Measurements from ENCODE around the gene AGPAT1. TPM values are rescaled to one million over a fixed set of nuclear protein-coding genes. Genes with fewer than 3 reads are reported as not detected.
"Not testable (repeated sequence)": the region's sequence is repeated elsewhere in the genome, so short reads cannot be mapped to it uniquely, and the experiment has no call there.

AGPAT1 gene
- 40.9 and 65.4 TPM in 2 replicates for total RNA-seq (2014; rRNA removed; shearing (Covaris generic))

GRCh38 chr6:32175711-32176475 lies at the start of gene AGPAT1:
TSS of gene AGPAT1 (minus strand) at chr6:32176084. CDS start at chr6:32171496, 4,588 bp downstream.
- Histone ChIP-seq H3K9me3 (replicated peaks) (no peaks in the 10 kb centered on the region), H3K27ac (peak within 1 kb of the TSS; percentile 84), H3K36me3 (peaks cover 15% of the 10 kb centered on the region), H3K4me3 (peak within 1 kb of the TSS; percentile 48), H3K27me3 (replicated peaks) (no peaks in the 10 kb centered on the region), H3K4me1 (replicated peaks) (peaks cover 26% of the 10 kb centered on the region)
- peak; percentile 88 to 98 for DNase-seq (ENCODE audit: low read depth in 1 of 2, low spot score in 2 of 2)

DNA sequence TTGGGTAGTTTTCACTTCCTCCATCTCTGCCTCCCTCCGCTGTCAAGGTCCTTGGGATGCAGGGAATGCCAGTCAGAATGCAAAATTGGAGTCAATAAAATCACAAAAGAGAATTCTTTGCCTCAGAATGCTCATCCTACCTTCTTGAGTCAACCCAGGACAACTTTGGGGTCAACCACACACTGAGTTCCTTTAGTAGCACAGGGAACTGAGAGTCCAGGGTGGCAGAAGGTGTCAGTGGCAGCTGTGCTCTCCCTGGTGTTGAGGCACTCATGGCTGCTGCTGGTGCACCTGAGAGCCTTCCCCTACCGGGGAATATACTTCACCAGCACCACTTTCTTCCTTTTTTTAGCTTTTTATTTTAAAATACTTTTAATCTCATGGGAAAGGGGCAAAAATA lies 48.8 kb upstream of the AGPAT1 start:
- Histone ChIP-seq H3K27ac (no peak overlapping the region), H3K9me3 (replicated peaks) (no peaks in the 10 kb centered on the region), H3K4me1 (replicated peaks) (no peaks in the 10 kb centered on the region), H3K36me3 (no peaks in the 10 kb centered on the region), H3K4me3 (no peak overlapping the region), H3K27me3 (replicated peaks) (peaks cover 12% of the 10 kb centered on the region)
- DNase-seq (ENCODE audit: low read depth in 1 of 2, low spot score in 2 of 2): no peak

- DNase-seq (ENCODE audit: low read depth in 1 of 2, low spot score in 2 of 2): no peak
- no peak within 1 kb of the TSS for H3K4me3 ChIP-seq
- no peak within 1 kb of the TSS for H3K27ac ChIP-seq
- H3K27me3 ChIP-seq (replicated peaks): peaks cover 17% of the 10 kb centered on the region
- H3K36me3 ChIP-seq: no peaks in the 10 kb centered on the region
- H3K4me1 ChIP-seq (replicated peaks): no peaks in the 10 kb centered on the region
- no peaks in the 10 kb centered on the region for H3K9me3 ChIP-seq (replicated peaks)
Measured at GRCh38 chr6:32223258-32224235, 47.7 kb upstream of the AGPAT1 start, which contains the start of gene NOTCH4. TSS of gene NOTCH4 (minus strand) at chr6:32224067. CDS start at chr6:32223928, 139 bp downstream.

DNA sequence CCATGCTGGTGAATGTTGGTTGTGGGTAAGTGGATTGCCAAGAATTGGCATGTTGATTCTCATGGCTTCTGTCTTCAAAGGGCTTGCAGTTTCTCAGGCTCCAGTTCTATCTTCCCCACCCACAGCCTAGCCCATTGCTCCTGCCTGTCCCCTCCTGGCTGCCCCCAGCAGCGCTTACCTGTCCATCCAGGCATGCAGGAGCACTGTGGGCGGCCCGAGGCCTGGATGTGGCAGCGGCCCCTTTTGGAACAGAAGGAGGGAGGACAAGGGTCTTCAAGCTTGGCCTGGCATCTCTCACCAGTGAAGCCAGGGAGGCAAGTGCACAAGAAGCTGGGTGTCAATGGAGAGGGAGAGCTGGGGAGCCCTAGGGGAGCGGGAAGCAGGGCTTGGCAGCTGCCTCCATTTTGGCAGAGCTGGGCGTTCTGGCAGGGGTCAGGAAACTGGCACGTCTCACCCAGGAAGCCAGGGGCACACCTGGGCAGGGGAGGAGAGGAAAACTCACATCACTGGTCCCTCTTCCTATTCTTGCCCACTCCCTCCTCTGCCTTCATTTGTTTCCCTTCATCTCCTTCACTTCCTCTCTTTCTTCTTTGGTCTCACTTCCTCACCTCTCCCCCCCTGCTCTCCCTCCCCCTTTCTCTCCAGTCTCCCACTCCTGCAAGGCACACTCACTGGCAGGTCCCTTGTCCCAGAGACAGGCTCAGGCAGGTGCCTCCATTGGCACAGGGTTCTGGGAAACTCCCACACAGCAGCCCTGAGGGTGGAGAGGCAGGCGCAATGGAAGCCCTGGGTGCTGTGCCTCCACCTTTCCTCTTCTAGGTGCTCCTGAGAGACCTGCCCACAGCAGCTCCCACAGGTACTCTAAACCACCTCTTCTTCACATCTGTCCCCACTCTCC lies 46.7 kb upstream of the AGPAT1 start:
- H3K27ac ChIP-seq: no peak overlapping the region
- no peaks in the 10 kb centered on the region for H3K4me1 ChIP-seq (replicated peaks)
- no peak for DNase-seq (ENCODE audit: low read depth in 1 of 2, low spot score in 2 of 2)
- H3K27me3 ChIP-seq (replicated peaks): peaks cover 27% of the 10 kb centered on the region
- H3K36me3 ChIP-seq: no peaks in the 10 kb centered on the region
- H3K4me3 ChIP-seq: no peak overlapping the region
- no peaks in the 10 kb centered on the region for H3K9me3 ChIP-seq (replicated peaks)

DNA sequence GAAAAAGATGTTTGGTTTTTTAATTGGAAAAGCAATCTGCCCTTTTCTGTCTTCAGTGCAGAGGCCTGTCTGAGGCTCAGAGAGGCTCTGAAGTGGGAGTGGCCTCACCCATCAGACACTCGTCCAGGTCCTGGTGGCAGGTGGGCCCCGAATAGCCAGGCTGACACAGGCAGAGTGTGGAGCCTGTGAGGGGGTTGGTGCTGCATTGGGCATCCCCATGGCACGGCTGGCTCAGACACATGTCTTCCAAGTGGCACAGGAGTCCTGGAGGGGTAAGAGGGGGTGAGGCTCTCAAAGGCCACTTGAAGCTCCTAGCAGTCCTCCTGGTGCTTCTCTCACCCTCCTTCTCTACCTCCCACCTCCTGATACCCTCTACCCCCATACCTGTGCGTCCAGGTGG lies 44.1 kb upstream of the AGPAT1 start:
- Histone ChIP-seq H3K4me3 (no peak overlapping the region), H3K9me3 (replicated peaks) (no peaks in the 10 kb centered on the region), H3K36me3 (no peaks in the 10 kb centered on the region), H3K4me1 (replicated peaks) (no peaks in the 10 kb centered on the region), H3K27me3 (replicated peaks) (peaks cover 27% of the 10 kb centered on the region), H3K27ac (no peak overlapping the region)
- DNase-seq (ENCODE audit: low read depth in 1 of 2, low spot score in 2 of 2): no peak

GRCh38 chr6:32218167-32218566 lies 42.3 kb upstream of the AGPAT1 start:
- Histone ChIP-seq H3K27me3 (replicated peaks) (peaks cover 22% of the 10 kb centered on the region), H3K36me3 (no peaks in the 10 kb centered on the region), H3K9me3 (replicated peaks) (no peaks in the 10 kb centered on the region), H3K4me1 (replicated peaks) (no peaks in the 10 kb centered on the region), H3K4me3 (no peak overlapping the region), H3K27ac (no peak overlapping the region)
- DNase-seq (ENCODE audit: low read depth in 1 of 2, low spot score in 2 of 2): no peak

DNA sequence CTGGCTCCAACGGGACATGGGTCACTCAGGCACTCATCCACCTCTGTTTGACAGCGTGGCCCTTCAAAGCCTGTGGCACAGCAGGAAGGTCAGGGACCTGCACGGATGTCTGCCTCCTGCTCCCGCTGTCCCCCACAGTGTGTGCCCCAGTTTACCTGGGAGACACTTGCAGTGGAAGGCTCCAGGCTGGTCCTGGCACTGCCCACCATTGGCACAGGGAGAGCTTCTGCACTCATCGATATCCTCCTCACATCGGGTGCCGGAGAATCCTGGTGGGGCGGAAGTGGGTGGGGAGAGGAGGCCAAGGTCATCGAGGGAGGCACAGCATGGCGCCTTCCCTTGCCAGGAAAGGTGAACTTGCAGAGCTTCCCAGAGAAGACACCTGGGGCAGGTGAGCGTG lies 41.1 kb upstream of the AGPAT1 start:
- H3K9me3 ChIP-seq (replicated peaks): no peaks in the 10 kb centered on the region

GRCh38 chr6:32216285-32216684 lies 40.4 kb upstream of the AGPAT1 start:
- H3K4me3 ChIP-seq: no peak overlapping the region

More for the DNA sequence above, 41.1 kb upstream of the AGPAT1 start:
- H3K27ac ChIP-seq: no peak overlapping the region
- peaks cover 22% of the 10 kb centered on the region for H3K27me3 ChIP-seq (replicated peaks)
- no peak for DNase-seq (ENCODE audit: low read depth in 1 of 2, low spot score in 2 of 2)
- no peaks in the 10 kb centered on the region for H3K36me3 ChIP-seq
- no peak overlapping the region for H3K4me3 ChIP-seq
- no peaks in the 10 kb centered on the region for H3K4me1 ChIP-seq (replicated peaks)

DNA sequence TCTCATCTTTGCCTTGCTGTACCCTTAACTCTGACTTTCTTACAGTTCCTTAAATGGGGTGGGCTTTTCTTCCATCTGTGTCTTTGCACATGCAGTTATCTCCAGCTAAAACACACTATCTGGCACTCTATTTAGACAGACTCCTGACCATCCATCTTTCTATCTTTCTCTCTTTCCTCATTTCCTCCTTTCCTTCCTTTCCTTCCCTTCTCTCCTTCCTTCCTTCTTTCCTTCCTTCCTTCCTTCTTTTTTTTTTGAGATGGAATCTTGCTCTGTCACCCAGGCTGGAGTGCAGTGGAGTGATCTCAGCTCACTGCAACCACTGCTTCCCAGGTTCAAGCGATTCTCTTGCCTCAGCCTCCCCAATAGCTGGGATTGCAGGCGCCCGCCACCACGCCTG lies 39.7 kb upstream of the AGPAT1 start:
- no peak for DNase-seq (ENCODE audit: low read depth in 1 of 2, low spot score in 2 of 2)
- Histone ChIP-seq H3K27me3 (replicated peaks) (peaks cover 15% of the 10 kb centered on the region), H3K4me1 (replicated peaks) (no peaks in the 10 kb centered on the region), H3K4me3 (no peak overlapping the region), H3K9me3 (replicated peaks) (no peaks in the 10 kb centered on the region), H3K36me3 (no peaks in the 10 kb centered on the region), H3K27ac (no peak overlapping the region)

More at GRCh38 chr6:32216285-32216684, 40.4 kb upstream of the AGPAT1 start:
- Histone ChIP-seq H3K9me3 (replicated peaks) (no peaks in the 10 kb centered on the region), H3K27me3 (replicated peaks) (peaks cover 20% of the 10 kb centered on the region), H3K4me1 (replicated peaks) (no peaks in the 10 kb centered on the region), H3K36me3 (no peaks in the 10 kb centered on the region), H3K27ac (no peak overlapping the region)
- DNase-seq (ENCODE audit: low read depth in 1 of 2, low spot score in 2 of 2): no peak

- Histone ChIP-seq H3K36me3 (no peaks in the 10 kb centered on the region), H3K4me3 (no peak overlapping the region), H3K27me3 (replicated peaks) (peaks cover 15% of the 10 kb centered on the region), H3K9me3 (replicated peaks) (no peaks in the 10 kb centered on the region), H3K27ac (no peak overlapping the region), H3K4me1 (replicated peaks) (no peaks in the 10 kb centered on the region)
- DNase-seq (ENCODE audit: low read depth in 1 of 2, low spot score in 2 of 2): no peak
Measured at GRCh38 chr6:32214126-32214525, 38.2 kb upstream of the AGPAT1 start.

- H3K4me1 ChIP-seq (replicated peaks): no peaks in the 10 kb centered on the region
Measured at GRCh38 chr6:32213649-32214048, 37.8 kb upstream of the AGPAT1 start.

DNA sequence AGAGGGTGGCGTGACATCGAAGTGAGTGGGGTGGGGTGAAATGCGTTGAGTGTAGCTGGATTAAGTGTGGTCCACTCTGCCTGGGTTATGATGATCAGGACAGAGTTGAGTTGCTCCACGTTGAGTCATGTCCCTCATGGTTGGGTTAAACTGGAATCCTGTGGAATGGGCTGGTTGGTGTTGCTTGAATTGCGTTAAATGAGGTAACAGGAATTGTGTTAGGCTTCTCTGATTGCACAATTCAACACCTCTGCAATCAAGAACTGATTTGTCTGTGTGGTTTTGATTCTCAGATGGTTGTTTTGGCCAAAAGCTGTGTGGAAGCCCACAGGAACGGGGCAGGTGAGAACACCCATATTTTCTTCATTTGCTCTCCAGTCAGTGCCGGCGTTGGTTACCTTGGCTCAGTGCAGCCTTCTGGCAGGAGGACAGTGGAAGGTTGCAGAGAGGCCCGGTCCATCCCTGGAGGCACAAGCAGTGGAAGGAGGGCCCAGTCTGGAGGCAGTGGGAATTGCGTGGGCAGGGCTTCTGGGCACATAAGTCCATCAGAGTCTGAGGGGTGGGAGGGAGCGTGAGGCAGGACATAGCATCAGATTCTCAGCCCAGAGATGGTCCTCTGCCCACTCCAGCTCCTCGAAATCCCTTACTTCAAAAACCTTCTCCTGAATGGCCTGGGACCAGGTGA lies 36.3 kb upstream of the AGPAT1 start:
- no peak for DNase-seq (ENCODE audit: low read depth in 1 of 2, low spot score in 2 of 2)
- Histone ChIP-seq H3K36me3 (no peaks in the 10 kb centered on the region), H3K4me1 (replicated peaks) (no peaks in the 10 kb centered on the region), H3K9me3 (replicated peaks) (no peaks in the 10 kb centered on the region), H3K4me3 (no peak overlapping the region), H3K27ac (no peak overlapping the region), H3K27me3 (replicated peaks) (no peaks in the 10 kb centered on the region)

More at GRCh38 chr6:32213649-32214048, 37.8 kb upstream of the AGPAT1 start:
- DNase-seq (ENCODE audit: low read depth in 1 of 2, low spot score in 2 of 2): no peak
- no peak overlapping the region for H3K27ac ChIP-seq
- no peak overlapping the region for H3K4me3 ChIP-seq
- no peaks in the 10 kb centered on the region for H3K36me3 ChIP-seq
- peaks cover 11% of the 10 kb centered on the region for H3K27me3 ChIP-seq (replicated peaks)
- H3K9me3 ChIP-seq (replicated peaks): no peaks in the 10 kb centered on the region

DNA sequence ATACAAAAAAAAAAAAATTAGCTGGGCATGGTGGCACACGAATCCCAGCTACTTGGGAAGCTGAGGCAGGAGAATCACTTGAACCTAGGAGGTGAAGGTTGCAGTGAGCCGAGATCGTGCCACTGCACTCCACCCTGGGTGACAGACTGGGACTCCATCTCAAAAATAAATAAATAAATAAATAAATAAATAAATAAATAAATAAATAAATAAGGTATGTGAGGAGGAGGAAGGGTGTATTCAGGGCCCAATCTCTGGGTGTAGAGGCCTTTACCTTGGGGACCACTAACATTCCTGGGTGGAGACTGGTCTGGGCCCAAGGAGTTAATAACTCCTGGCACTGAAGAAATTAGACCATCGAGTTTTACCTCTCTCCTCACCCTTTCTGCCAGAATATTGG lies 35.5 kb upstream of the AGPAT1 start:
- H3K27ac ChIP-seq; DNase-seq (ENCODE audit: low read depth in 1 of 2, low spot score in 2 of 2); H3K36me3 ChIP-seq; H3K4me3 ChIP-seq; H3K27me3 ChIP-seq (replicated peaks); H3K4me1 ChIP-seq (replicated peaks); H3K9me3 ChIP-seq (replicated peaks): not testable (repeated sequence)

Data from SJSA1 (cell line).